ENCODE data around the gene MFAP4.

Gene MFAP4

GRCh38 chr17:19409509-19409908 is 22.5 kb upstream of the MFAP4 start:
- DNase-seq: no peak

DNA sequence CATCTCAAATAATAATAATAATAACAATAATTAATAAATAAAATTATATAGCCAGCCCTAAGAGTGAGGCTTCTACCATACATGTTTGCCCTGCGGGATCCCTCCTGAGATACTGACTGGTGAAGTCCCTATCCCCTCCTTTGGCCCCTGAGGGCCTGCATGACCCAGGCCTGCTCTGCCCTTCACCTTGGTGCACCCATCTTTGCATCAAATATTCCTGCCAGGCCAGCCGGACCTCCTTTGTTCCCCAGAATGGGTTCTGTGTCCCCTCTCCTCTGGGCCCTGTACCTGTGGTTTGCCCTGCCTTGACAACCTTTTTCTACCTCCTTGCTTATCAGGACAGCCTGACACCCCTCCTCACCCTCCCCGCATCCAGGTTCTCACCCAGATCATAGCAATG is 22.1 kb upstream of the MFAP4 start:
- no peak for DNase-seq

DNA sequence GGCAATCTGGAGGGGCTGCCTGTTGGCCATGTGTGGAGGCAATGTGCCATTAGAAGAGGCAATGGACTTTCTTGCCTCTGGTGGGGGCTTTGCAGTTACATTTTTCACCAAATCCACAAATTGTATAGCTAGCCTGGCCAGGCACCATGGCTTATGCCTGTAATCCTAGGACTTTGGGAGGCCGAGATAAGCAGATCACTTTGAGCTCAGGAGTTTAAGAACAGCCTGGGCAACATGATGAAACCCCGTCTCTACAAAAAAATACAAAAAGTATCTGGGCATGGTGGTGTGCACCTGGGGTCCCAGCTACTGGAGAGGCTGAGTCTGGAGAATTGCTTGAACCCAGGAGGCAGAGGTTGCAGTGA is 21.3 kb upstream of the MFAP4 start:
- no peak for DNase-seq

DNA sequence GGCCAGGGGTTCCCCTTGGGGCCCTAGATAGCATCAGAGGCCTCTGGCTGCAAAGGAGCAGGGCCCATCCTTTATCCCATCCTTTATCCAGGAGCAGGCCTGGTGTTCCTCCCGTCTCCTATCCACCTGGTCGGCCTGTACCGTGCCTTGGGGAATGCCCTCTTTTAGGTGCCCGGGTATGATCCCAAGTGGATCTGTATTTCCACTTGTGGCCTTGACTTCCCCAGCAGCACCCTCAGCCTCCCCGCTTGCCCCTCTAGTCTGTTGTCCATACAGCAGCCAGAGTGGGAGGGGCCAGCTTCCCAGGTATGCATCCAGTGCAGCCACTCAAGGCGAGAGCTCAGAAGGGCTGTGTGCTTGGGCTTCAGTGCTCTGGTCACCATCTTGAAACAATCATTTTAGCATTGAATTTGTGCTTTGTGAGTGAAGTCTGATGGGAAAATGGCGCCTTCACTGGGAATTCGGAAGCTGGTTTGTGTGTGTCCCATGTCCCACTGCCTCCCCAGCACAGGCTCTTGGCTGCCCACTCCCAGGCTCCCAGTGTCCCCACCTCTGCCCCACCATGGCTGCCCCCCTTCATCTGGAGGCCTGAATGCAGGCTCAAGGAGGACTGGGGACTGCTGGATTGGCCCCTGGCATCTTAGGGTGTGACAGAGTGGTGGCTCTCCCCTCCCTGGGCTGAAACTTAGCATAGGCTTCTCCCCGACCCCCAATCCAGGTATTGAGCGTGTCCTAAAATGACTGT is 20.8 kb upstream of the MFAP4 start:
- DNase-seq: no peak

GRCh38 chr17:19405114-19405513 is 18.1 kb upstream of the MFAP4 start:
- DNase-seq: no peak

DNA sequence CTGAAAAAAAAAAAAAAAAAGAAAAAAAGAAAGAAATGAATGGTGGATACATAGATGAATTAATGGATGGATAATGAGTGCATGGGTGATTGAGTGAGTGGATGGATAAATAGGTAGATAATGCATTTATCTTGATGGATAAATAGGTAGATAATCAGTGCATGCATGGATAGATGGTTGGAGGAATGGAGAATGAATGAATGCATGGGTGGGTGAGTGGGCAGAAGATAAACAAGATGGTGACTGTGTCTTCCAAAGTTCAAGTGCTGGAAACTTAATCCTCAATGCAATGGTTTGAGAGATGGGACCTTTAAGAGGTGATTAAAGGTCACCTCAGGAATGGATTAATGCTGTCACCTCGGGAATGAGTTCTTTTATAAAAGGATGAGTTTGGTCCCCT is 17.3 kb upstream of the MFAP4 start:
- no peak for DNase-seq

DNA sequence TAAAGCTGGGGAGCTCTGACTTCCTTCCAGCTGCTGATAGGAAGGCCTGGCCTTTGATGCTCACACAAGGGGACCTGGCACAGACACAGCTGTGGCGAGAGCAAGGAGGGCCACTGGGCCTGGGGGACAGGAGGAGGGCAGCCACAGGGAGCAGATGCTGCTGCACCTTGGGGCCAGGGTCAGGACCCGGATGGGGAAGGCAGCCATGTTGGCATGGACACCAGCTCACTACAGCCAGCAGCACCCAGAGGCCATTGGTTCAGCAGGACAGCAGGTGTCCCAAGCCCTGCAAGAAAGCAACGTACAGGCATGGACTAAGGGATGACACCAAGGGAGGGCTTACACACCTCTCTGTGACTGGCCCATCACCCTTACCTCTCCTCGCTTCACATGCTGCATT is 16.0 kb upstream of the MFAP4 start:
- DNase-seq: no peak

DNA sequence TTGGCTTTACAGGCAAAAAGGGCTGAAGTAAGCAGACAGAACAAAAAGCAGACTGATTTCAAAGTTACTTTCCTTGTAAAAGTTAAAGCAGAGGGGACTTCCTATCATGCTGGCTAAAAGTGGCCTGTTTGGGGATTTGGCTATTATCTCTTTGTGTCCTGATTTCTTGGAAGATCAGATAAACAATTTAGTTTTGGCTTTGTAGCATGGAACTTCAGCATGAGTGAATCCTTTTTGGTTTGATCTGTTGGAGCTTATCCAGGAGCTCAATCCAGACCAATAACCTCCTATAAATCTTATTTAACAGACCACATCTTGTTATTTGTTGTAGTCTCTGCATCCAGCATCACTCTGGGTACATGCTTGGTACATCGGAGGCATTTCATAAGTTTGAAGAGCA is 15.2 kb upstream of the MFAP4 start:
- DNase-seq: no peak

DNA sequence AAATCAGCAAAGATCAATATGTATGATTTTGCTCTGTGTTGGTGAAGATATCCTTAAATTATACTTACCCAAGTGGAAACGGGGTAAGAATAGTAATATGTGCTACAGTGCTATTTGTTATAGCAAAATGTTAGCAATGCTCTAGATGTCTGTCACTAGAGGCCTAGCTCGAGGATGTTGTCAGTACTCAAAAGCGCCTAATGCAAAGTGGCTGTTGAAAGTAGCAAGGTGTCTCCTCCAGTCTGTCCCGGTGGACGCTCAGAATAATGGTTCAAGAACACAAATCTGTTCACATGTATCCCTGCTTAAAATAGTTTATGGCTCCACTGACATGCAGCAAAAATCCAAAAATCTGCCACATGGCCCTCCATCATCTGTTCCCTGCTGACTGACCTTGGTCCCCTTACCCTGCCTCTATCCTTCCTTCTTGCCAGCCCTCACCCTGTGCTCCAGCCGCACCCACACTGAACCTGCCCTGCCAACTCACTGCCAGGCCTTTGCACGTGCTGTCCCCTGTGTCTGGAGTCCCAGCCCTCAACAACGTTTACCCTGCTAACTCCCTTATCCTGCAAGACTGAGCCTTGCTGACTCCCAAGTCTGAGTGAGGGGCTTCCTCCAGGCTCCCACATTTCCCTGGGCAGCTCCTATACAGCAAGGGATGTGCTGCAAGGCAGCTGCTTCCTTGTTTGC is 14.5 kb upstream of the MFAP4 start:
- DNase-seq: no peak

DNA sequence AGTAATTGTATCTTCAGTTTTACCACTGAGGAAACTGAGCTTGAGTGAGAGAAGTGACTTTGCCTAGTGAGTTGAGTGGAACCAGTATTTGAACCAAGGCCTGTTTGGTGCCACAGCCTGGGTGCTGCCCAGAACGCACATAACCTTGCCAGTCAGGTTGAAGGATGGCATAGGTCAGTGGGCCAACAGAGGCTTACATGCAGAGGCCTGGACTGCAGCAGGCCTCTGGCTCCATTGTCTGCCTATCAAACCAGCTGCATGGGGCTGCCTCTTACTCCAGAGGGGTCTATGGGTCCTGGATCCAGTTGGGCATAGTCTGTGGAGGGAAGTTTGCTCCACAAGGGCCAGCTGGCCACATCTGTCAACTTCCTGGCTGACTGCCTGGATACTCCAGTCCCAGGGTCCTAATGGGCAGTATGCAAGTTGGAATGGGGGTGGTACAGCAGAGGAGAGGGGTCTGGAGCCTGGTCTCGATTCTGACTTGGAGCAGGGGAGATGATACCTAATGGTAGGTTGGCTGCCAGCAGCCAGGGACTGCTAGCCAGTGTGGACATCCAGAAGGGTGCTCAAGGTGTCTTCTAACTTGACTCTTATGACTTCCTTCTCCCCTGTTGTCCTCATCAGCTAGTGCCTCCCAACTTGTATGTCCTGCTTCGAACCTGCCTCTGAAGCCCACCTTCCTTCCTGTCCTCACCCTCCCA is 12.9 kb upstream of the MFAP4 start:
- DNase-seq: no peak

DNA sequence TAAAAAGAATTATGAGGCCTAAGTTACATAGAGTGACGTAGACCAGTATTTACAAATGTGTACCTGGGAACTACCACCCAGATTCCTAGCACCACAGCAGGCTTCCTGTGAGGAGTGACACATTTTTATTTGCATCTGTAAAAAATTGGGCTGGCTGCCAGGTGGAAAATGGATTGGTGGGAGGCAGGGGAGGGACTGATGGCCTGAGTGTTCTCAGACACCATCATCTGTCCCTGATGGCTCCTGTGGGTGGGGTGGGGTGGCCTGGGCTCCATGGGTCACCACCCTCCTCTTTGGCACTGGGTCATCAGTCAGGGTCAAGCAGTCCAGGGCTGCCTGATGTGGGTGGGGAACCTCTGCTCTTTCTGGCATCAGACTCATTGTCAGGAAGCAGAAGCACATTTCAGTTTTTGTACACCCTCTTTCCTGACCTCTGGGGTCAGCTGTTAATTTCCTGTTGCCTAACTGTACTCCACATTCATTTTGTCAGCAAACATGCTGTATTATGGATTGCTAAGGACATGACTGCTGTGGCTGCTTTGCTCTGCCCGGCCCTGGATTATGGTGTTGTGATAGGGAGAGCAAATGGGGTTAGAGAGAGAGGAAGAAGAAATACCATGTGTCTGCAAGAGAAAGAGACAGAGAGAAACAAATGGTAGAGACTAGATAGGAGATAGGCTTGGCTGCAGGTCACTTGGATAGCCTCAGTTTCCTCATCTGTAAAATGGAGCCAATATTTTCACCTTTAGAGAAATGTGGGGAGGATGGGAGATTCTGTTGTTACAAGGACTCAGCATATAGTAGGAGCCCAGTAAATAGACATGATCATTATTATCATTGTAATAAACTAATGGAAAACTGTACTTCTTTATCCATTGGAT is 11.6 kb upstream of the MFAP4 start:
- no peak for DNase-seq

DNA sequence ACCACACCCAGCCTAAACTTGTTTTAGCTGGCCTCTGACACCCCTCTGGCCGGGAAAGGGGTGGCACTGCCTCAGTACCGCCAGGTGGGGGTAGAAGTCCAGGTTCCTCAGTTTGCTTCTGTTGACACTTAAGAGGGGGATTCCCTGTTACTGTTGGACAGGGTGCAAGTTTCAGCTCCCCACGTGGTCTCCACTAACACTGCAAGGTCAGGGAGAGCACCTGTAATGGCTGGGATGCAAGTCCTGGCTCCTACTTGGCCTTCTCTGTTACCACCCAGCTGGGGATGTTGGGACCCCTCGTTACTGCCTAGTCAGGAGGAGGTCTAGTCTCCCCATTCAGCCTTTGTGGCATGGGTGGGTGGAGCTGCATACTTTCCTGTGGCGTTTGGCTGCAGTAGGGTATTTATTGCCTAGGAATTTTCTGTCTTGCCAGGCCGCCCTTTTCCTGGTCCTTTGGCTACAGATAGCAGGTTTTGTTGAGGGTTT is 10.6 kb upstream of the MFAP4 start:
- no peak for DNase-seq

DNA sequence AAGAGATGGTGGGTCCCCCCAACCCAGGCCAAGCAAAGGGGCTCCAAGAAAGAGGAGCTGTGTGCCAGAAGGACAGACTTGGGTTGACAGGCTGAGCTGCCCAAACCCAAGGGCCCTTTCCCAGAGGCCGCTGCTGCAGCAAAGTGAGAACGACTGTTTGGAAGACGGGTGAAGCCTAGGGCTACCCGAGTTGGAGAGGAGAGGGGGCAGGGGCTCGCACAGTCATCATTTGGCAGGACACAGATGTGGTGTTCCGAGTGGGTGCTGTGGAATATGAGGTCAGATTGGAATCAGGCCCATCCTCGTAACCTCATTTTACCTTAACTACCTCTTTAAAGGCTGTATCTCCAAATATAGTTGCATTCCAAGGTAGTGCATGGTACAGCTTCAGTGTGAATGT is 5.3 kb upstream of the MFAP4 start:
- DNase-seq: no peak

GRCh38 chr17:19391432-19391831 is 4.4 kb upstream of the MFAP4 start:
- DNase-seq: no peak

- no peak for DNase-seq
These were observed 4.0 kb upstream of the MFAP4 start for GRCh38 chr17:19390951-19391350.

DNA sequence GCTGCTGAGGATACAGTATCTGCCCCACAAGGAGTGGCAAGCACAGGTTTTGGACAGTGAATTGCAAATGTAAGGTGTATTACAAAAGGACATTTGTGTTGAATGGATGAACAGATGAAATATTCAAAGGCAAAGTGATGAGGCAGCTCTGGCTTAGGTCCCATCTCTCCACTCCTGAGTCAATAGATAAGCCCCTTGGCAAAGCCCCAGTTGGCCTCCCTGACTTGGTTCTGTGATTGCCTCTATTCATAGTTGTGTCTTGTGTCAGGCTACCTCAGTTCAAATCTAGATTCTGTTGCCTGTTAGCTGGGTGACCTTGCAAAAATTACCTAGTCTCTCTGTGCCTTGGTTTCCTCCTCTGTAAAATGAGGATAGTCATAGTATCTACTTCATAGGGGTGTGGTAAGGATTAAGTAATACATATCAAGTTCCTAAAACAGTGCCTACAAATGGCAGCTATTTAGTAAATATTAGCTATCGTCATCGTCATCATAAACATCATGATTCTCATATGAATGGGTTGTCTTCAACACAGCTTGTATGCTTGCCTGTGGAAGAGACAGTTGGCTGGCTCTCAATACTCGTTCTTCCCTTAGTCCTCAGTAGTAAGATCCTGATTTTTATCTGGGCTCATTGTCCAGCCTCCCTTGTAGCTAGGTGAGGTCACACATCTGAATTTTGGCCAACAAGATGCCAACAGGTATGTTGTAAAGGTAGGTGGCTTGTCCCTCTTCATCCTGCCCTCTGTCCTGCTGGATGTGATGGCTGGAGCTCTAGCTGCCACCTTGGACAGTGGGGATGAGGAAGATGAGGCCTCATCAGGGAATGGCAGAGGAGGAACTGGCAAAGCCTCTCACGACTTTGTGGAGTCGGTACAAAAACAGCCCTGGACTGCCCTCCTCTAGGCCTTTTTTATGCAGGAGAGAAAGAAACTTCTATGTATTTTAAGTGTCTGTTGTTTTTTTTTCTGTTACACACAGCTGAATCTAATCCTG is 2.1 kb upstream of the MFAP4 start:
- no peak for DNase-seq

DNA sequence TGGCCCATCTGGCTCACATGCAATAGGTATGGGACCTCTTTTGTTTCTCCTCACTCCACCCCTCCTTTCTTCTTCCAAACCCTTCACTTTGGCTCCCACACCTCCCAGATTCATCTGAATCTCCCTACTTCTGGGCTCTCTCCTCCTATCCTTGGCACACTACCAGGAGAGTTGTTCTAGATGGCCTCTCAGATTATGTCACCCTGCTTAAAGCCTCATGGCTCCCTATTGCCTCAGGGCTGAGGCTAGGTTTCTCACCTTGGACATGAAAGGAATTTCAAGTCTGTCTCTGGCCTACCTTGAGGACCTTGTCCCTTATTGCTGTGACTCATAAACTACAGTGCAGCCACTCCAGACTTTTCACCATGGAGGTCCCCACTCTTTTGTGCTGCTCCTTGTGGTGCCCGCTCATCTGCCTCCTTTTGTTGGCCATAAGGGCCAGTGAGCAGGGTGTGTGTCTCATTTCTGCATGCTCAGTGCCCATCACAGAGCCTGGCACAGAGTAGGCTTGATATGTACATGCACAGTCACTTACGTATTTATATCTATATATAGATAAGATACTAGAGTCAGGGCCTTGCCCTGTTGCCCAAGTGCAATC is 1.0 kb upstream of the MFAP4 start:
- DNase-seq: no peak

DNA sequence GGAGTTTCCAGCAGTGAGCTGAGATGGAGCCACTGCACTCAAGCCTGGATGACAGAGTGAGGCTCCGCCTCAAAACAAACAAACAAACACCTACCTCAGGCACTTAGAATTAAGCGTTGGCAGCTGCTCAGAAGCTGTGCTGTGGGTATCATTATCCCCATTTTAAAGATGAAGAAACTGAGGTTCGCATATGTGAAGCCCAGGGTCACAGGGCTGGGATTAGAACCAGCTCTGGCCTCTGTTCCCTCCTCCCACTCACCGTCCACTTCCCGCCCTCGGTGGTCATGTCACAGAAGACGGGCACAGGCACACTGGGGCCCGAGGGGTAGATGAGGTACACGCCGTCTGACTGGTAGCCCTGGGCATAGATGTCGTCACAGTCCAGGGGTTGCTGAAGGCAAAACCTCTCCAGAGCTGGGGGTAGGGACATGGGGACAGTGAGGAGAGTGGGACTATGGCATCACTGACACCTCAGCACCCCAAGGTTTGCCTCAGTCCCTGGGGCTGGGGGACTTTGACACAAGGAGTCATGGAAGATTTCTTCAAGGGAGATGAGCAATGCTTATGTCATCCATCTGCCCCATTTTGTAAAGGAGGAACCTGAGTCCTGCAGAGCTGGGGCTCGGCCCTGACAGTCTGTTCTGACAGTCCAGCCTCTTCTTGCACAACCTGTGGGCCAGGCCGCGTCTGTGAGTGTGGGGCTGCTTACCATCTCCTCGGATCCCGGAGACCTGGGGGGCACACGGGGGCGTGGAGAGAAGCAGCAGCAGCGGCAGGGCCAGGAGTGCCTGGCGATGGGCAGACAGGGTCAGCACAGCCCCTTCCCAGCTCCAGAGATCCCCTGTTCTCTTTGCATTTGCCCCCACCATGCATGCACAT is 700 bp downstream of the MFAP4 start:
- no peak for DNase-seq

GRCh38 chr17:19385521-19385983 is 1.4 kb downstream of the MFAP4 start:
- DNase-seq: no peak

DNA sequence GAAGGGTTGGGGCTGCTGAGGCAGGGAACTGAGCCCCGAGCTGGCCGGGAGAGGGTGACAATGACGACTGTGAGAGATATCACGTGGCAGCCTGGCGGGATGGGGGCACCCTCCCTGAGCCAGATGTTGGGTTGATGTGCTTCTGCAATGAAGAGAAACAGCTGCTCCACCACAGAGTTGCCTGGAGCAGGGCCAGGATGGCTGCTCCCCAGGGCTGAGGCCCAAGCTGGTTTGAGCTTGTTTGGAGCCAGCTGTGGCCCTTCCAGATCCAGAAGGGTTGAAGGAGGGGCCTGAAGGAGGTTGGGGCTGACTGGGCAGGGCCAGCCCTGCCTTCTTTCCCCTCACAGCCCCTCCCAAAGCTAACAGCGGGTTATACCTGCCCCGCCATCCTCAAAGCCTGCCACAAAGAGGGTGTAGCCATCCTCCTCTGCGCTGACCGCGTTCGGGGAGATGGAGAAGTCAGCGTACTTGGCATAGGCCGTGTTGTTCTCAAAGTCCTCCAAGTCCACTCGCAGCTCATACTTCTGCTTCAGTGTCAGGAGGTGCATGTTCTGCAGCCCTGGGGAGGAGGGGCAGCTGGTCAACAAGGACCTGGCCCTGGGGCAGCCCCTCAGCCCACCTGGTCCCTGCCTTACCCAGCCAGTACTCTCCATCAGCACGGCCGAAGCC is 2.1 kb downstream of the MFAP4 start:
- DNase-seq: no peak

Data from CD4-positive, alpha-beta T cell treated with Interleukin-4 for 4 hours (primary cell).